ENCODE measurements around the gene LRCH1. TPM values are rescaled to one million over a fixed set of nuclear protein-coding genes. Genes with fewer than 3 reads are reported as not detected.

The LRCH1 gene
- total and polyA plus RNA-seq, 10 of the 15 experiments (the other 5 are each of a cell fraction or from before 2014, with no cell fraction given): 5.3 to 48.9 (median 14.4) TPM

GRCh38 chr13:46553886-46554858, 1.2 kb downstream of the LRCH1 start (continued):
- TF ChIP-seq CUX1 (IDR thresholded peaks at IDR 0.05; ENCODE audit: insufficient replicate concordance, low read depth, low read length) (no peak), ZZZ3 (IDR thresholded peaks at IDR 0.05; ENCODE audit: control insufficient read depth, insufficient read length, low read depth) (no peak), REST (IDR thresholded peaks at IDR 0.05; ENCODE audit: low read depth, low read length) (peak; percentile 59; the same call in 1 of the 2 replicates), NFXL1 (IDR thresholded peaks at IDR 0.05; ENCODE audit: borderline replicate concordance) (no peak), BCLAF1 (IDR thresholded peaks at IDR 0.05) (no peak), TAF1 (IDR thresholded peaks at IDR 0.05; ENCODE audit: borderline replicate concordance, low read depth, low read length) (0 out of 2 replicates have a peak, but pooled peaks have one; percentile 50), MEF2A (IDR thresholded peaks at IDR 0.05; ENCODE audit: insufficient read depth, low read depth, low read length) (no peak), NR2C2 (IDR thresholded peaks at IDR 0.05; ENCODE audit: borderline replicate concordance, control insufficient read depth, insufficient read length, low read depth) (no peak), MEF2B (IDR thresholded peaks at IDR 0.05; ENCODE audit: partially characterized antibody, poor library complexity, severe bottlenecking) (peak; percentile 51), ZNF622 (IDR thresholded peaks at IDR 0.05) (no peak), POLR2AphosphoS5 (IDR thresholded peaks at IDR 0.05; ENCODE audit: low read length) (peak; percentile 71), CHD4 (IDR thresholded peaks at IDR 0.05) (no peak), PAX8 (IDR thresholded peaks at IDR 0.05) (no peak), FOXK2 (IDR thresholded peaks at IDR 0.05) (no peak; the same call in 1 of the 2 replicates), NR2F1 (conservative IDR thresholded peaks at IDR 0.05) (no peak), ZNF274 (IDR thresholded peaks at IDR 0.05; ENCODE audit: insufficient read depth, insufficient read length) (no peak)

Data from GM12878 (cell line).